ENCODE measurements around the gene RILPL1.
"Not testable (repeated sequence)": the region's sequence is repeated elsewhere in the genome, so short reads cannot be mapped to it uniquely, and the experiment has no call there.

RILPL1 gene

GRCh38 chr12:123528858-123529257 lies 4.7 kb downstream of the RILPL1 start:
- no peak for DNase-seq

GRCh38 chr12:123526542-123527080 lies 6.9 kb downstream of the RILPL1 start:
- DNase-seq, result no peak

- no peak for DNase-seq
Measured at GRCh38 chr12:123524378-123524777, 9.1 kb downstream of the RILPL1 start.

- DNase-seq, result no peak
Measured at GRCh38 chr12:123523518-123523917, 10.0 kb downstream of the RILPL1 start.

DNA sequence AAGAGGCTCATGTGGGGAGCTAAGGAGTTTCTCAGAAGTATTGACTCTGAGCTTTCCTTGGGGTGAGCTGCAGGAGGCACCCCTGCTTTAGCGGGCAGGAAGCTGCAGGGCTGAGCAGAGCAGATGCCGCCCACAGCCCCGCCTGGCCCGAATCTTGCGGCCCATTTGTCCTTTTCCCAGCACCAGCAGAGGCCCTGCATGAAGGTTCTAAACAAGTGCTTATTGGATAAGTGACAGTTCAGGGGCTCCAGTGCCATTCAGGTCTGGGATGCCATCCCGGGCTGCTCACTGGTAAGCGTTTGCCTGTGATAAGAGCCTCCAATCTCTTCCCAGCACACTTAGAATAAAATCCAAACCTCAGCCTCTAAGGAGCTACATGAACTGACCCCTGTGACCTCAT lies 11.4 kb downstream of the RILPL1 start:
- DNase-seq, result no peak

GRCh38 chr12:123520567-123521474 lies 12.7 kb downstream of the RILPL1 start:
- DNase-seq, result no peak

DNA sequence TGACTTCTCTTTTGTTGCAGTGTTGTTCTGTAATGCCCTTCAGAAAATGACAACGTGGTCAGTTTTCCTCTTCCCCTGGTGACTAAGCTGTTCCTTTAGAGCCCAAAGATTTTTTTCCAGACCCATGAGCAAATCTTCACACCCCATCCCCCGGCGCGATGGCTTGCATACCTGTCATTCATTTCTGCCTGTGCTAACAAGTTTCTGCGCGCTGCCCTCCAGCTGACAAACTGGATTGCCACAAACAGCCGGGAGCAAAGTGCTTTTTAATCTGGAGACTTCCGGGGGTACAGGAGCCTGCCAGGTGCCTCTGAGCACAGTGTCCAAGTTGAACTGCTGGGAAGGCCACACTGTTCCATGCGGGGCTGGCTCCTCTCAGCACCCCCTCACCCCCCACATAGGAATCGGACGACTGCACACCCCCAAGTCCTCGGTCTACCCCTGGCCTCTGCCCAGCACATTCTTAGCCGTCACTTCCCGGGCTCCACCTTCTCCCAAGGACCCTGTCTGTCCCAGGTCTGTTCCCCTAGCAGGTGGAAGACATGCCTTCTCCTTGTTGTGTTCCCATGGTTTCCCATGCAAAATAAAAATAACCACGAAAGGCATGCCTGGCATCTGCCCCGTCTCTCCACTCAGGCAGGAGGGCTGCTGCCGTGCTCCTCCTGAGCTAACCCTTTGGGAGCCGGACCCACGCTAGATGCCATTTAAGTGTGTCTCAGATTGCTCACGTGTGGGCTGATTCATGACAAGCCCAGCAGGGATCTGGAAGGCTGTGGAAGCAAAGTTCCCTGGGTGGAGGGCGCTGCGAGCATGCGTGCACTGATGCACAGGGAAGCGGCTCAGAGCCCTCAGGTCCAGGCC lies 14.1 kb downstream of the RILPL1 start:
- no peak for DNase-seq

DNA sequence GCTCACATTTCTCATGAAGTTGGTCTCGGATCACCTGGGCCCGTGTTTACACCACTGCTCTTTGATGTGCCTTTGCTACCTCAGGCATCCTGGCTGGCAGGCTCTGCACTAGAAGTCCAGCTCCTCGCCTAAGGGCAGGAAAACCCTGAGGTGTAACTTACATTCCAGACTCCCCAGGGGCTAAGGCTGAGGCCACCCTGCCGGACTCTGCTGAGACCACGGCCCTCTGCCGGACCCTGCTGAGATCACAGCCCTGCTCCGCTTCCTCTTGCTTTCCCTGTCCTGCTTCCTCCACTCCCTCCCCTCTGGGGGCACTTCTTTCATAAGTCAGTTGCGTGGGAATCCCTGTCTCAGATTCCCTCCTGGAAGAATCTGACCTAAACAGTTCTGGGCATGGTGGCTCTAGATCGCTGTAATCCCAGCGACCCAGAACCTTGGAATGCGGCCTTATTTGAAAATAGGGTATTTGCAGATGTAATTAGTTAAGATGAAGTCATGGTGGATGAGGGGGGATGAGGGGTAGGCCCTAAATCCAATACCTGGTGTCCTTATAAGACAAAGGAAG lies 17.2 kb downstream of the RILPL1 start:
- no peak for DNase-seq

GRCh38 chr12:123514582-123515221 lies 18.8 kb downstream of the RILPL1 start:
- DNase-seq, result not testable (repeated sequence)

DNA sequence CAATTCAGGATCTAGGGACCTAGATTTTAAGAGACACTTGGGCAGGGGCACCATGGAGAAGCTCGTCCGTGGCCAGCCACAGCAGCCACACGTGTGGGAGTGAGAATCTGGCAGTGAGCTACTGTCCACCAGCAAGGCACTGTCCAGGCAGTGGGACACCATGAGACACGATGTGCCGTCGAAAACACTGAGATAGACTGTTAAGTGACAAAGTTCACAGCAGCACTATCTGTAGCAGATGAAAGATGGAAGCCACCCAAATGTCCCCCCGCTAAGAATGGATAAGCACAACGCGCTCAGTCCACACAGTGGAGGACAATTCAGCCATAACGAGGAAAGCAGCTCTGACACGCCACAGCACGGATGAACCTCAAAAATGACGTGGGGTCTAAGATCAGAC lies 19.7 kb downstream of the RILPL1 start:
- no peak for DNase-seq

GRCh38 chr12:123512838-123513665 lies 20.5 kb downstream of the RILPL1 start:
- no peak for DNase-seq

- DNase-seq, result no peak
Measured at GRCh38 chr12:123506843-123507236, 26.7 kb downstream of the RILPL1 start.

- DNase-seq, result no peak
Measured at GRCh38 chr12:123506059-123506842, 27.3 kb downstream of the RILPL1 start.

GRCh38 chr12:123502163-123502704 lies 31.3 kb downstream of the RILPL1 start:
- no peak for DNase-seq

DNA sequence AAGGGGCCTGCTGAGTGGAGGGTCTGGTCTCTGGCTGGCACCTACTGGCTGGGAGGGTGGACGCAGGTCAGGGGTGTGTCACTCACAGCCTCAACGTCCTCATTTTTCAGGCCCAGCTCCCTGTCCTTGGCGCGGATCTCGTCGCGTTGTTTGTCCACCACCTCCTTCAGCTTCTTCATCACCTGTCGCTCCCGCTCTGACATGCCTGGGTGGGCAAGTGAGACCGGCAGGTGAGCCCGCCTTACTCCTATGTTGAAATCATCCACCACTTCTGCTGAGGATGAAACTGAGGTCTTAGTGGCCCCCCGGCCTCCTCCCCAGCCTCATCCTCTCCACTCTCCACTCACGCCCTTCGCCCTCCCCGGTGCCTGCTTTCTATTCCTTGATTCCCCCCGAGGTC lies 34.2 kb downstream of the RILPL1 start:
- DNase-seq, result no peak

GRCh38 chr12:123498126-123498825 lies 35.2 kb downstream of the RILPL1 start:
- no peak for DNase-seq

- no peak for DNase-seq
Measured at GRCh38 chr12:123497065-123497464, 36.5 kb downstream of the RILPL1 start.

GRCh38 chr12:123494124-123494851 lies 39.2 kb downstream of the RILPL1 start:
- no peak for DNase-seq

GRCh38 chr12:123492339-123493039 lies 41.0 kb downstream of the RILPL1 start:
- not testable (repeated sequence) for DNase-seq
